Measurements from ENCODE around the gene RIMKLB.
"Not testable (repeated sequence)": the region's sequence is repeated elsewhere in the genome, so short reads cannot be mapped to it uniquely, and the experiment has no call there.

Gene RIMKLB

GRCh38 chr12:8784290-8784888, 86.6 kb downstream of the RIMKLB start:
- no peaks in the 10 kb centered on the region for H3K9me2 ChIP-seq (ENCODE audit: low read depth, low read length)
- no peak overlapping the region for H3K9ac ChIP-seq (ENCODE audit: low read length)
- H3K4me2 ChIP-seq (ENCODE audit: low read length), result no peak overlapping the region
- H3K4me3 ChIP-seq (ENCODE audit: low read depth, low read length, poor library complexity, severe bottlenecking), result no peak overlapping the region
- no peaks in the 10 kb centered on the region for H3K4me1 ChIP-seq (ENCODE audit: insufficient read depth, low read length, severe bottlenecking)
- no peaks in the 10 kb centered on the region for H3K27me3 ChIP-seq (ENCODE audit: insufficient read depth, low read length)
- H3K9me3 ChIP-seq (ENCODE audit: low read length), result no peaks in the 10 kb centered on the region
- no peaks in the 10 kb centered on the region for H3K79me2 ChIP-seq (ENCODE audit: insufficient read depth, low read length)
- H3F3A ChIP-seq (ENCODE audit: insufficient read depth, low read length), result no peaks in the 10 kb centered on the region
- H4K20me1 ChIP-seq (ENCODE audit: insufficient read depth, low read length), result no peaks in the 10 kb centered on the region
- no peak overlapping the region for H2AFZ ChIP-seq (ENCODE audit: low read length)
- H3K27ac ChIP-seq (ENCODE audit: low read depth, low read length, poor library complexity, severe bottlenecking), result no peak overlapping the region
- TF ChIP-seq EZH2 (IDR thresholded peaks at IDR 0.05; ENCODE audit: borderline replicate concordance, low read length) (no peak), CTCF (IDR thresholded peaks at IDR 0.05; ENCODE audit: low read length) (no peak)
- H3K36me3 ChIP-seq (ENCODE audit: insufficient read depth, low read length), result peaks cover 19% of the 10 kb centered on the region; the same call in 1 of the 2 replicates

DNA sequence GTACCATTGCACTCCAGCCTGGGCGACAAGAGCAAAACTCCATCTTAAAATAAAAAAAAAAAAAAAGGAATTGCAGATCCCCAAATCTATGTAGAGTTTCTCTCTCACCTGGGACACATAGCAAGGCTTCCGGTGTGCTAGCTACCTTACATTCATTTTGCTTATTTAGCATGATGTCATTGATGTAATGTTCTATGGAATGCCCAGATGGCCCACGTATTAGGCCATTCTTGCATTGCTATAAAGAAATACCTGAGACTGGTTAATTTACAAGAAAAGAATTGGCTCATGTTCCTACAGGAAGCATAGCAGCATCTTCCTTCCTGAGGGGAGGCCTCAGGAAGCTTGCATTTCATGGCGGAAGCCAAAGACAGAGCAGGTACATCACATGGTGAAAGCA, 87.7 kb downstream of the RIMKLB start:
- no peak overlapping the region for H3K9ac ChIP-seq (ENCODE audit: low read length)
- peaks cover 18% of the 10 kb centered on the region; the same call in 1 of the 2 replicates for H3K36me3 ChIP-seq (ENCODE audit: insufficient read depth, low read length)
- H3K4me2 ChIP-seq (ENCODE audit: low read length), result no peak overlapping the region
- H3K27me3 ChIP-seq (ENCODE audit: insufficient read depth, low read length), result no peaks in the 10 kb centered on the region
- no peak overlapping the region for H2AFZ ChIP-seq (ENCODE audit: low read length)
- no peaks in the 10 kb centered on the region for H4K20me1 ChIP-seq (ENCODE audit: insufficient read depth, low read length)
- TF ChIP-seq CTCF (IDR thresholded peaks at IDR 0.05; ENCODE audit: low read length) (no peak), EZH2 (IDR thresholded peaks at IDR 0.05; ENCODE audit: borderline replicate concordance, low read length) (no peak)
- H3K4me3 ChIP-seq (ENCODE audit: low read depth, low read length, poor library complexity, severe bottlenecking), result no peak overlapping the region
- no peaks in the 10 kb centered on the region for H3K4me1 ChIP-seq (ENCODE audit: insufficient read depth, low read length, severe bottlenecking)
- H3K27ac ChIP-seq (ENCODE audit: low read depth, low read length, poor library complexity, severe bottlenecking), result no peak overlapping the region
- no peaks in the 10 kb centered on the region for H3K79me2 ChIP-seq (ENCODE audit: insufficient read depth, low read length)
- H3K9me3 ChIP-seq (ENCODE audit: low read length), result no peaks in the 10 kb centered on the region
- no peaks in the 10 kb centered on the region for H3K9me2 ChIP-seq (ENCODE audit: low read depth, low read length)
- H3F3A ChIP-seq (ENCODE audit: insufficient read depth, low read length), result no peaks in the 10 kb centered on the region

- H4K20me1 ChIP-seq (ENCODE audit: insufficient read depth, low read length); H3K4me2 ChIP-seq (ENCODE audit: low read length); H3K27me3 ChIP-seq (ENCODE audit: insufficient read depth, low read length); H3K27ac ChIP-seq (ENCODE audit: low read depth, low read length, poor library complexity, severe bottlenecking); H3K4me3 ChIP-seq (ENCODE audit: low read depth, low read length, poor library complexity, severe bottlenecking); H2AFZ ChIP-seq (ENCODE audit: low read length); H3F3A ChIP-seq (ENCODE audit: insufficient read depth, low read length); H3K9ac ChIP-seq (ENCODE audit: low read length); H3K79me2 ChIP-seq (ENCODE audit: insufficient read depth, low read length); H3K4me1 ChIP-seq (ENCODE audit: insufficient read depth, low read length, severe bottlenecking); H3K9me3 ChIP-seq (ENCODE audit: low read length); H3K9me2 ChIP-seq (ENCODE audit: low read depth, low read length): not testable (repeated sequence)
- H3K36me3 ChIP-seq (ENCODE audit: insufficient read depth, low read length), result peaks cover 15% of the 10 kb centered on the region; the same call in 1 of the 2 replicates
These were observed 89.4 kb downstream of the RIMKLB start for GRCh38 chr12:8787206-8787605.

- H3K79me2 ChIP-seq (ENCODE audit: insufficient read depth, low read length); H2AFZ ChIP-seq (ENCODE audit: low read length); H3K27ac ChIP-seq (ENCODE audit: low read depth, low read length, poor library complexity, severe bottlenecking); H4K20me1 ChIP-seq (ENCODE audit: insufficient read depth, low read length); H3K36me3 ChIP-seq (ENCODE audit: insufficient read depth, low read length); H3K9ac ChIP-seq (ENCODE audit: low read length); H3K4me3 ChIP-seq (ENCODE audit: low read depth, low read length, poor library complexity, severe bottlenecking); H3K4me2 ChIP-seq (ENCODE audit: low read length); H3K4me1 ChIP-seq (ENCODE audit: insufficient read depth, low read length, severe bottlenecking); H3K27me3 ChIP-seq (ENCODE audit: insufficient read depth, low read length); H3F3A ChIP-seq (ENCODE audit: insufficient read depth, low read length); H3K9me3 ChIP-seq (ENCODE audit: low read length); H3K9me2 ChIP-seq (ENCODE audit: low read depth, low read length): not testable (repeated sequence)
These were observed 90.9 kb downstream of the RIMKLB start for GRCh38 chr12:8788706-8789105.

- H2AFZ ChIP-seq (ENCODE audit: low read length); H3K9me3 ChIP-seq (ENCODE audit: low read length); H3K27ac ChIP-seq (ENCODE audit: low read depth, low read length, poor library complexity, severe bottlenecking); H3K27me3 ChIP-seq (ENCODE audit: insufficient read depth, low read length); H4K20me1 ChIP-seq (ENCODE audit: insufficient read depth, low read length); H3K4me1 ChIP-seq (ENCODE audit: insufficient read depth, low read length, severe bottlenecking); H3K79me2 ChIP-seq (ENCODE audit: insufficient read depth, low read length); H3K4me2 ChIP-seq (ENCODE audit: low read length); H3K9me2 ChIP-seq (ENCODE audit: low read depth, low read length); H3F3A ChIP-seq (ENCODE audit: insufficient read depth, low read length); H3K36me3 ChIP-seq (ENCODE audit: insufficient read depth, low read length); H3K9ac ChIP-seq (ENCODE audit: low read length); H3K4me3 ChIP-seq (ENCODE audit: low read depth, low read length, poor library complexity, severe bottlenecking): not testable (repeated sequence)
These were observed 91.7 kb downstream of the RIMKLB start for GRCh38 chr12:8789341-8790013.

DNA sequence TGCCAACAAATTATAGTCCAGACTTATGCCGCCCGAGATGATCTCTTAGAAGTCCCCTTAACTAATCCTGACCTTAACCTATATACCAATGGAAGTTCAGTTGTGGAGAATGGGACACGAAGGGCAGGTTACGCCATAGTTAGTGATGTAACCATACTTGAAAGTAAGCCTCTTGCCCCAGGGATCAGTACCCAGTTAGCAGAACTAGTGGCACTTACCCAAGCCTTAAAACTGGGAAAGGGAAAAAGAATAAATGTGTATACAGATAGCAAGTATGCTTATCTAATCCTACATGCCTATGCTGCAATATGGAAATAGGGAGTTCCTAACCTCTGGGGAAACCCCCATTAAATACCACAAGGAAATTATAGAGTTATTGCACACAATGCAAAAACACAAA, 95.4 kb downstream of the RIMKLB start:
- not testable (repeated sequence) for H3K4me3 ChIP-seq (ENCODE audit: low read depth, low read length, poor library complexity, severe bottlenecking); H4K20me1 ChIP-seq (ENCODE audit: insufficient read depth, low read length); H3K4me1 ChIP-seq (ENCODE audit: insufficient read depth, low read length, severe bottlenecking); H2AFZ ChIP-seq (ENCODE audit: low read length); H3K27ac ChIP-seq (ENCODE audit: low read depth, low read length, poor library complexity, severe bottlenecking); H3K79me2 ChIP-seq (ENCODE audit: insufficient read depth, low read length); H3K9me2 ChIP-seq (ENCODE audit: low read depth, low read length); H3F3A ChIP-seq (ENCODE audit: insufficient read depth, low read length); H3K36me3 ChIP-seq (ENCODE audit: insufficient read depth, low read length); H3K9me3 ChIP-seq (ENCODE audit: low read length); H3K4me2 ChIP-seq (ENCODE audit: low read length); H3K27me3 ChIP-seq (ENCODE audit: insufficient read depth, low read length); H3K9ac ChIP-seq (ENCODE audit: low read length)
